CD4-positive, alpha-beta T cell treated with Interleukin-6 for 4 hours (primary cell): Measurements from ENCODE around the gene FBXO11.
"Not testable (repeated sequence)": the region's sequence is repeated elsewhere in the genome, so short reads cannot be mapped to it uniquely, and the experiment has no call there.

Experiments used
- DNase-seq: peaks from one replicate; pipeline ENCODE4 v3.0.0-alpha.2; 2020; ENCODE audit warnings: mixed read lengths

FBXO11 gene

GRCh38 chr2:47897883-47898731 lies 8.2 kb downstream of the FBXO11 start:
- DNase-seq, result no peak

- DNase-seq, result not testable (repeated sequence)
Measured at GRCh38 chr2:47897191-47897882, 9.0 kb downstream of the FBXO11 start.

- no peak for DNase-seq
Measured at GRCh38 chr2:47896450-47896968, 9.8 kb downstream of the FBXO11 start.

GRCh38 chr2:47893771-47894170 lies 12.5 kb downstream of the FBXO11 start:
- DNase-seq, result no peak

- DNase-seq, result no peak
Measured at GRCh38 chr2:47892338-47892730, 14.0 kb downstream of the FBXO11 start.

- no peak for DNase-seq
Measured at GRCh38 chr2:47891369-47892337, 14.6 kb downstream of the FBXO11 start.

GRCh38 chr2:47890711-47891368 lies 15.5 kb downstream of the FBXO11 start:
- no peak for DNase-seq

GRCh38 chr2:47888581-47889280 lies 17.6 kb downstream of the FBXO11 start:
- DNase-seq, result peak; percentile 19

- DNase-seq, result no peak
Measured at GRCh38 chr2:47876912-47877311, 29.4 kb downstream of the FBXO11 start.

GRCh38 chr2:47872941-47873340 lies 33.4 kb downstream of the FBXO11 start:
- DNase-seq, result no peak

- DNase-seq, result no peak
Measured at GRCh38 chr2:47870641-47871540, 35.4 kb downstream of the FBXO11 start.

- no peak for DNase-seq
Measured at GRCh38 chr2:47869859-47870595, 36.3 kb downstream of the FBXO11 start.

GRCh38 chr2:47868611-47869352 lies 37.5 kb downstream of the FBXO11 start:
- DNase-seq, result no peak

- DNase-seq, result peak; percentile 17
Measured at GRCh38 chr2:47867205-47867604, 39.1 kb downstream of the FBXO11 start.

- DNase-seq, result no peak
Measured at GRCh38 chr2:47864566-47864965, 41.7 kb downstream of the FBXO11 start.

GRCh38 chr2:47862949-47863348 lies 43.3 kb downstream of the FBXO11 start:
- DNase-seq, result no peak

- not testable (repeated sequence) for DNase-seq
Measured at GRCh38 chr2:47853067-47853777, 53.1 kb downstream of the FBXO11 start.

GRCh38 chr2:47850198-47850597 lies 56.1 kb downstream of the FBXO11 start:
- DNase-seq, result no peak
